PFSK-1 (cell line): Measurements from ENCODE around the gene CRIP1.

ENCODE experiments used
- FOXP2 ChIP-seq: optimal IDR thresholded peaks from 2 replicates; pipeline ENCODE3; 2011; ENCODE audit warnings: borderline replicate concordance, control low read depth, inconsistent platforms; ENCODE audit not compliant: insufficient read depth; ENCODE audit errors: extremely low read length, extremely low read depth
- POLR2AphosphoS5 ChIP-seq: IDR thresholded peaks from 2 replicates; pipeline ENCODE4 v1.6.1; 2012; ENCODE audit warnings: low read depth, mild to moderate bottlenecking, control low read depth, low read length, moderate library complexity
- REST ChIP-seq, 2 experiments: IDR thresholded peaks; 2 replicates each; pipeline versions ENCODE4 v1.6.1 to v1.8.0; 2011 to 2012; ENCODE audit warnings: low read depth in 2 of 2, low read length in 2 of 2, control low read depth in 1 of 2, inconsistent platforms in 1 of 2, mild to moderate bottlenecking in 1 of 2, moderate library complexity in 1 of 2; ENCODE audit not compliant: insufficient read depth in 1 of 2
- SIN3A ChIP-seq: IDR thresholded peaks from 2 replicates; pipeline ENCODE4 v1.6.1; 2012; ENCODE audit warnings: mild to moderate bottlenecking, low read length, moderate library complexity, borderline replicate concordance; ENCODE audit not compliant: insufficient read depth
- TAF1 ChIP-seq: IDR thresholded peaks from 2 replicates; pipeline ENCODE4 v1.6.1; 2012; ENCODE audit warnings: low read length, control low read depth, borderline replicate concordance; ENCODE audit not compliant: insufficient read depth

Gene CRIP1

GRCh38 chr14:105484069-105484996 lies 2.4 kb upstream of the CRIP1 start:
- TF ChIP-seq REST (IDR thresholded peaks at IDR 0.05; ENCODE audit: insufficient read depth in 1 of 2, low read depth in 2 of 2, low read length in 2 of 2) (no peak), SIN3A (no peak), FOXP2 (no peak), POLR2AphosphoS5 (no peak), TAF1 (no peak)

- TF ChIP-seq SIN3A (no peak), REST (IDR thresholded peaks at IDR 0.05; ENCODE audit: insufficient read depth in 1 of 2, low read depth in 2 of 2, low read length in 2 of 2) (no peak), TAF1 (no peak), POLR2AphosphoS5 (no peak), FOXP2 (no peak)
Measured at GRCh38 chr14:105484997-105485393, 1.7 kb upstream of the CRIP1 start.

- TF ChIP-seq FOXP2 = no peak
Measured at GRCh38 chr14:105485739-105486162, 935 bp upstream of the CRIP1 start.

GRCh38 chr14:105486974-105487448 lies 325 bp downstream of the CRIP1 start:
- TF ChIP-seq TAF1 (no peak), REST (IDR thresholded peaks at IDR 0.05; ENCODE audit: insufficient read depth in 1 of 2, low read depth in 2 of 2, low read length in 2 of 2) (no peak), POLR2AphosphoS5 (no peak), FOXP2 (no peak), SIN3A (no peak)

GRCh38 chr14:105487449-105487985 lies 831 bp downstream of the CRIP1 start:
- TF ChIP-seq SIN3A = no peak
- TF ChIP-seq POLR2AphosphoS5 = no peak
- TF ChIP-seq TAF1 = no peak
- TF ChIP-seq FOXP2 = no peak
- no peak for TF ChIP-seq REST (IDR thresholded peaks at IDR 0.05; ENCODE audit: insufficient read depth in 1 of 2, low read depth in 2 of 2, low read length in 2 of 2)
